Chondrocyte (in vitro differentiated cells): ENCODE measurements around the gene ADCY3. TPM values are rescaled to one million over a fixed set of nuclear protein-coding genes. Genes with fewer than 3 reads are reported as not detected.

Experiments
- DNase-seq: peaks from one replicate; pipeline ENCODE4 v3.0.0; 2021; ENCODE audit warnings: mixed read lengths, low spot score
- H3K27ac Mint-ChIP-seq: one replicate; pipeline ENCODE4 v1.8.0; 2021; ENCODE audit warnings: mild to moderate bottlenecking, moderate library complexity, mixed read lengths; ENCODE audit not compliant: unreplicated experiment
- H3K27me3 Mint-ChIP-seq: 2 replicates; pipeline ENCODE4 v1.8.0; 2021; ENCODE audit warnings: low read depth, mixed read lengths
- H3K36me3 Mint-ChIP-seq: 2 replicates; pipeline ENCODE4 v1.8.0; 2021; ENCODE audit warnings: low read depth, mixed read lengths
- H3K4me1 Mint-ChIP-seq: 2 replicates; pipeline ENCODE4 v1.8.0; 2021; ENCODE audit warnings: low read depth, mild to moderate bottlenecking, mixed read lengths
- H3K4me3 Mint-ChIP-seq: one replicate; pipeline ENCODE4 v1.8.0; 2021; ENCODE audit warnings: mild to moderate bottlenecking, moderate library complexity, mixed read lengths; ENCODE audit not compliant: unreplicated experiment
- H3K9me3 Mint-ChIP-seq: 2 replicates; pipeline ENCODE4 v1.8.0; 2021; ENCODE audit warnings: low read depth, mixed read lengths
- total RNA-seq: library from RNA; stranded (reverse); gene quantifications from 3 replicates; pipeline ENCODE4 v1.2.1, GENCODE V29; 2021
- TF ChIP-seq, protein P1 (sequence below): fragments of 200-600 bp; sonication (generic); IDR thresholded peaks from 2 replicates; pipeline ENCODE4 v1.5.0; 2021; ENCODE audit warnings: antibody characterized with exemption, mild to moderate bottlenecking, moderate library complexity

Gene ADCY3
- total RNA-seq, 1 donor from 2014 or later, result 69.3 TPM

GRCh38 chr2:24887307-24887874 is 32.6 kb downstream of the ADCY3 start:
- H3K36me3 Mint-ChIP-seq, result peaks cover 11% of the 10 kb centered on the region
- peaks cover 30% of the 10 kb centered on the region for H3K4me1 Mint-ChIP-seq
- no peak overlapping the region for H3K4me3 Mint-ChIP-seq
- H3K27ac Mint-ChIP-seq, result peak overlapping the region; percentile 89
- H3K27me3 Mint-ChIP-seq, result no peaks in the 10 kb centered on the region
- peaks cover 6% of the 10 kb centered on the region for H3K9me3 Mint-ChIP-seq
- DNase-seq, result no peak
- TF ChIP-seq, protein P1, sequence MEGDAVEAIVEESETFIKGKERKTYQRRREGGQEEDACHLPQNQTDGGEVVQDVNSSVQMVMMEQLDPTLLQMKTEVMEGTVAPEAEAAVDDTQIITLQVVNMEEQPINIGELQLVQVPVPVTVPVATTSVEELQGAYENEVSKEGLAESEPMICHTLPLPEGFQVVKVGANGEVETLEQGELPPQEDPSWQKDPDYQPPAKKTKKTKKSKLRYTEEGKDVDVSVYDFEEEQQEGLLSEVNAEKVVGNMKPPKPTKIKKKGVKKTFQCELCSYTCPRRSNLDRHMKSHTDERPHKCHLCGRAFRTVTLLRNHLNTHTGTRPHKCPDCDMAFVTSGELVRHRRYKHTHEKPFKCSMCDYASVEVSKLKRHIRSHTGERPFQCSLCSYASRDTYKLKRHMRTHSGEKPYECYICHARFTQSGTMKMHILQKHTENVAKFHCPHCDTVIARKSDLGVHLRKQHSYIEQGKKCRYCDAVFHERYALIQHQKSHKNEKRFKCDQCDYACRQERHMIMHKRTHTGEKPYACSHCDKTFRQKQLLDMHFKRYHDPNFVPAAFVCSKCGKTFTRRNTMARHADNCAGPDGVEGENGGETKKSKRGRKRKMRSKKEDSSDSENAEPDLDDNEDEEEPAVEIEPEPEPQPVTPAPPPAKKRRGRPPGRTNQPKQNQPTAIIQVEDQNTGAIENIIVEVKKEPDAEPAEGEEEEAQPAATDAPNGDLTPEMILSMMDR, result no peak

DNA sequence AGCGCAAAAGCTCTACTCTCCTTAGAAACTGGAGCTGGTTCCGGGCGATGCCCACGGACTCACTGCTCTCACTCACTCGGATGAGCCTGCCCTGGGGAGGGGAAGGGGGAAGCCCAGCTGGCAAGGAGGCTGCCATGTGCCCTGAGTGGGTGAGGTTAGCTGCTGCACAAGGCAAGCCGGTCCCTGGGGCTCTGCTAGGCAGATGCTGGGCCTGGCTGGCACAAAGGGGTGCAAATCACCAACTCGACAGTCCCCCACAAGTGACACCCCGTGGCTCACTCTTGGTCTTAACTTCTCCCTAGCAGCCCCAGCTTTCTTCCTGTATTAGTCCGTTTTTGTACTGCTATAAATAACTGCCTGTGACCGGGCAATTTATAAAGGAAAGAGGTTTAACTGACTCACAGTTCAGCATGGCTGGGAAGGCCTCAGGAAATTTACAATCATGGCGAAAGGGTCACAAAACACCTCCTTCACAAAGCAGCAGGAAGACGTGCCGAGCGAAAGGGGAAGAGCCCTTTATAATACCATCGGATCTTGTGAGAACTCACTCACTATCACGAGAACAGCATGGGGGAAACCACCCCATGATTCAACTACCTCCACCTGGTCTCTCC is 33.2 kb downstream of the ADCY3 start:
- H3K27me3 Mint-ChIP-seq, result no peaks in the 10 kb centered on the region
- H3K4me3 Mint-ChIP-seq, result no peak overlapping the region
- H3K27ac Mint-ChIP-seq, result peak overlapping the region; percentile 89
- H3K36me3 Mint-ChIP-seq, result peaks cover 11% of the 10 kb centered on the region
- peaks cover 4% of the 10 kb centered on the region for H3K9me3 Mint-ChIP-seq
- DNase-seq, result no peak
- TF ChIP-seq, protein P1, result no peak
- H3K4me1 Mint-ChIP-seq, result peaks cover 30% of the 10 kb centered on the region

GRCh38 chr2:24886126-24886501 is 33.9 kb downstream of the ADCY3 start:
- H3K9me3 Mint-ChIP-seq, result no peaks in the 10 kb centered on the region
- H3K4me3 Mint-ChIP-seq, result no peak overlapping the region
- no peaks in the 10 kb centered on the region for H3K27me3 Mint-ChIP-seq
- peaks cover 31% of the 10 kb centered on the region for H3K4me1 Mint-ChIP-seq
- TF ChIP-seq, protein P1, result no peak
- peaks cover 7% of the 10 kb centered on the region for H3K36me3 Mint-ChIP-seq
- peak overlapping the region; percentile 89 for H3K27ac Mint-ChIP-seq
- no peak for DNase-seq

DNA sequence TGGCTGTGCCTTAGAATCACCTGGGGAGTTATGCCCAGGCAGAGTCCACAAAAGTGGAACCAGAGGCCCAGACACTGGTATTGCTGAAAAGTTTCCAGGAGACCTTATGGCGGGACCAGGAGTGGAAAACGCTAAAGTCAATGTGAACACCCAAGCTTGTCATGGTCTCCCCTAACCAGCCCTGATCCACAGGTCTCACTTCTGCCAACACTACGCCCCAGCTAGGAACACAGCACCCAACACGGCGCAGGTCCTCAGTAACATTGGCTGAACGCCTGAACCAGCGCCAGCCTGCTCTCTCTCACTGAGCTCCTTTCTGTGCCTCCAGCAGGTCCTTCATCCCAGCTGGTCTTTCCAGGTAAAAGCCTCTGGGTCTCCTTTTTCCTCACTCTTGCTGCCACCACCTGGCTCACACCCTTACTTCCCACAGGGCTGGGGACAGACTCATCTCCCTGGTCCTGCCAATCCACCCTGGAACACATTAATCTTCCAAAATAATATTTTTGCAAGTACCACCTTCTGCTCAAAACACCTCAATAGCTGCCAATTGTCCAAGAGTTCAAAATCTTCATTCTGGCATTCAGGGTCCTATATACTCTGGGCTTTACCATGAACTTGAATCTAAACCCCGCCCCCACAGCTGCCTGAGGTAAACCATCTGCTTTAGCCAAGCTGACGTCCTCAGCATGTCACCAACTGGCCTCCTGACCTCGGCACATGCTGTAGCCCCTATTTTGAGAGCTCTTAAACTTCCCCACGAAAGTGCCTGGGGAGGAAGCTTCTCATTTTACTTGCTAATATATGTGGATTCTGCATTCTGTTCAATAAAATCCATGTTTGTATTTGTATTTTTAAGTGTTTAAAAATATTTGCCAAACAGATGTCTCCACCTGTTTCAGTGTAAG is 34.6 kb downstream of the ADCY3 start:
- peaks cover 6% of the 10 kb centered on the region for H3K36me3 Mint-ChIP-seq
- no peak overlapping the region for H3K4me3 Mint-ChIP-seq
- H3K9me3 Mint-ChIP-seq, result no peaks in the 10 kb centered on the region
- no peaks in the 10 kb centered on the region for H3K27me3 Mint-ChIP-seq
- TF ChIP-seq, protein P1, result no peak
- no peak for DNase-seq
- peaks cover 34% of the 10 kb centered on the region for H3K4me1 Mint-ChIP-seq
- H3K27ac Mint-ChIP-seq, result no peak overlapping the region

- H3K4me1 Mint-ChIP-seq, result peaks cover 34% of the 10 kb centered on the region
These were observed 36.1 kb downstream of the ADCY3 start for GRCh38 chr2:24883946-24884345.

More at GRCh38 chr2:24883946-24884345, 36.1 kb downstream of the ADCY3 start:
- no peak for DNase-seq
- peaks cover 4% of the 10 kb centered on the region for H3K36me3 Mint-ChIP-seq
- TF ChIP-seq, protein P1, result no peak
- no peak overlapping the region for H3K4me3 Mint-ChIP-seq
- H3K9me3 Mint-ChIP-seq, result no peaks in the 10 kb centered on the region
- H3K27ac Mint-ChIP-seq, result peak overlapping the region; percentile 72
- H3K27me3 Mint-ChIP-seq, result no peaks in the 10 kb centered on the region
